Breast epithelium (tissue), 4 donors: ENCODE results near the gene STOM. TPM values are rescaled to one million over a fixed set of nuclear protein-coding genes. Genes with fewer than 3 reads are reported as not detected.

Experiments used
- DNase-seq, 2 donors: peaks; one replicate each; pipeline ENCODE4 v3.0.0-alpha.2; 2019; ENCODE audit warnings: low spot score in 2 of 2
- H3K27ac ChIP-seq, 2 donors: fragments of 200-600 bp; sonication (generic) in 1 of 2; one replicate each; pipeline ENCODE4 v1.5.1; 2016 to 2019; ENCODE audit warnings: mild to moderate bottlenecking in 1 of 2
- H3K27me3 ChIP-seq, 2 donors: fragments of 200-600 bp; sonication (generic) in 1 of 2; one replicate each; pipeline versions ENCODE4 v1.5.1 to v1.6.0; 2017 to 2019; ENCODE audit warnings: control low read depth in 1 of 2, mild to moderate bottlenecking in 1 of 2
- H3K36me3 ChIP-seq: fragments of 200-600 bp; one replicate; pipeline ENCODE4 v1.5.1; 2019
- H3K4me1 ChIP-seq, 2 donors: fragments of 200-600 bp; sonication (generic); one replicate each; pipeline ENCODE4 v1.5.1; 2016 to 2019; ENCODE audit warnings: control low read depth in 1 of 2
- H3K4me3 ChIP-seq, 3 donors: fragments of 200-600 bp; sonication (generic); 1 replicate in 2 of 3; 2 replicates in 1 of 3; pipeline ENCODE4 v1.5.1; 2016 to 2019; ENCODE audit warnings: mild to moderate bottlenecking in 3 of 3, moderate library complexity in 2 of 3
- H3K9me3 ChIP-seq, 2 donors: fragments of 200-600 bp; sonication (generic) in 1 of 2; one replicate each; pipeline ENCODE4 v1.5.1; 2016 to 2019; ENCODE audit warnings: control low read depth in 1 of 2
- CTCF ChIP-seq, 3 donors: fragments of 450-650 bp; IDR thresholded peaks; one replicate each; pipeline ENCODE4 v1.5.1; 2016 to 2017; ENCODE audit warnings: antibody characterized with exemption in 3 of 3, mild to moderate bottlenecking in 3 of 3, moderate library complexity in 3 of 3
- POLR2A ChIP-seq: fragments of 450-650 bp; IDR thresholded peaks from one replicate; pipeline ENCODE4 v1.6.1; 2016; ENCODE audit warnings: antibody characterized with exemption, mild to moderate bottlenecking, moderate library complexity
- POLR2AphosphoS5 ChIP-seq, 3 donors: sonication (generic); formaldehyde crosslinking; IDR thresholded peaks; one replicate each; pipeline ENCODE4 v1.6.1; 2017; ENCODE audit warnings: antibody characterized with exemption in 3 of 3
- intact Hi-C: fragments of 100-400 bp; cut with DNase I; formaldehyde crosslinking; loops from one replicate; pipeline ENCODE4 v1.15.1; 2023; ENCODE audit warnings: low total_unique reads
- total RNA-seq, 3 donors: library from RNA; depleted of rRNA; stranded (reverse); fragments of >200 nt; gene quantifications; one replicate each; pipeline ENCODE4 v1.1.0, GENCODE V29; 2016

STOM gene
- total RNA-seq, 3 donors from 2014 or later = 263 to 444 (median 334) TPM

GRCh38 chr9:121394292-121394691 lies 24.2 kb upstream of the STOM start:
- H3K36me3 ChIP-seq = no peaks in the 10 kb centered on the region
- intact Hi-C loops = no loop called here
- no peaks in the 10 kb centered on the region for H3K4me1 ChIP-seq
- TF ChIP-seq CTCF (IDR thresholded peaks at IDR 0.05) = no peak
- no peaks in the 10 kb centered on the region for H3K27me3 ChIP-seq
- DNase-seq = no peak
- H3K4me3 ChIP-seq = no peak overlapping the region
- no peaks in the 10 kb centered on the region for H3K9me3 ChIP-seq
- no peak overlapping the region for H3K27ac ChIP-seq

- TF ChIP-seq POLR2AphosphoS5 (IDR thresholded peaks at IDR 0.05) (no peak), CTCF (IDR thresholded peaks at IDR 0.05) (no peak), POLR2A (no peak)
- no peaks in the 10 kb centered on the region for H3K9me3 ChIP-seq
- H3K36me3 ChIP-seq = no peaks in the 10 kb centered on the region
- no peak overlapping the region for H3K4me3 ChIP-seq
- DNase-seq = no peak
- H3K27me3 ChIP-seq = no peaks in the 10 kb centered on the region
- intact Hi-C loops = no loop called here
- peak overlapping the region in 1 of 2 donors; percentile 9 for H3K27ac ChIP-seq
- no peaks in the 10 kb centered on the region for H3K4me1 ChIP-seq
Observed at GRCh38 chr9:121393318-121393717, 23.3 kb upstream of the STOM start.

GRCh38 chr9:121390372-121390771 lies 20.3 kb upstream of the STOM start:
- no peak for DNase-seq
- H3K27me3 ChIP-seq = no peaks in the 10 kb centered on the region
- TF ChIP-seq CTCF (IDR thresholded peaks at IDR 0.05) (no peak), POLR2AphosphoS5 (IDR thresholded peaks at IDR 0.05) (no peak), POLR2A (no peak)
- H3K9me3 ChIP-seq = no peaks in the 10 kb centered on the region
- no peak overlapping the region for H3K4me3 ChIP-seq
- H3K27ac ChIP-seq = no peak overlapping the region
- intact Hi-C loops = no loop called here
- H3K36me3 ChIP-seq = no peaks in the 10 kb centered on the region
- H3K4me1 ChIP-seq = no peaks in the 10 kb centered on the region

GRCh38 chr9:121388140-121388905 lies 18.3 kb upstream of the STOM start:
- no peak for DNase-seq
- Histone ChIP-seq H3K9me3 (no peaks in the 10 kb centered on the region), H3K27ac (no peak overlapping the region), H3K4me1 (no peaks in the 10 kb centered on the region), H3K4me3 (no peak overlapping the region), H3K36me3 (no peaks in the 10 kb centered on the region), H3K27me3 (no peaks in the 10 kb centered on the region)
- intact Hi-C loops = no loop called here
- TF ChIP-seq POLR2AphosphoS5 (IDR thresholded peaks at IDR 0.05) = no peak
- no peak for TF ChIP-seq POLR2A
- no peak for TF ChIP-seq CTCF (IDR thresholded peaks at IDR 0.05)

GRCh38 chr9:121386442-121387175 lies 16.6 kb upstream of the STOM start:
- Histone ChIP-seq H3K4me1 (no peaks in the 10 kb centered on the region), H3K9me3 (no peaks in the 10 kb centered on the region), H3K27me3 (no peaks in the 10 kb centered on the region), H3K36me3 (no peaks in the 10 kb centered on the region), H3K27ac (no peak overlapping the region), H3K4me3 (no peak overlapping the region)
- DNase-seq = no peak
- intact Hi-C loops = no loop called here
- no peak for TF ChIP-seq POLR2AphosphoS5 (IDR thresholded peaks at IDR 0.05)
- no peak for TF ChIP-seq POLR2A
- TF ChIP-seq CTCF (IDR thresholded peaks at IDR 0.05) = no peak
